LNCAP (cell line): Measurements from ENCODE around the gene ANO10.

Experiments
- CTCF ChIP-seq: fragments of 450-650 bp; IDR thresholded peaks from 2 replicates; pipeline ENCODE4 v1.5.1; 2017; ENCODE audit warnings: mild to moderate bottlenecking

The ANO10 gene

GRCh38 chr3:43597961-43598360, 23.9 kb downstream of the ANO10 start:
- TF ChIP-seq CTCF, result no peak

GRCh38 chr3:43587303-43587702, 34.5 kb downstream of the ANO10 start:
- no peak for TF ChIP-seq CTCF

GRCh38 chr3:43584043-43584826, 37.6 kb downstream of the ANO10 start:
- TF ChIP-seq CTCF, result no peak

- TF ChIP-seq CTCF, result no peak
These were observed 38.3 kb downstream of the ANO10 start for GRCh38 chr3:43583481-43583880.

- TF ChIP-seq CTCF, result no peak
These were observed 38.9 kb downstream of the ANO10 start for GRCh38 chr3:43582866-43583265.

- TF ChIP-seq CTCF, result no peak
These were observed 40.5 kb downstream of the ANO10 start for GRCh38 chr3:43581343-43581742.

GRCh38 chr3:43580181-43580580, 41.6 kb downstream of the ANO10 start:
- TF ChIP-seq CTCF, result no peak

- TF ChIP-seq CTCF, result no peak
These were observed 48.2 kb downstream of the ANO10 start for GRCh38 chr3:43573576-43573975.
